H9 (cell line): ENCODE results near the gene MRFAP1. TPM values are rescaled to one million over a fixed set of nuclear protein-coding genes. Genes with fewer than 3 reads are reported as not detected.

ENCODE experiments used
- DNase-seq: peaks from one replicate; pipeline ENCODE4 v3.0.0-alpha.2; 2017
- H2AFZ ChIP-seq: one replicate; pipeline ENCODE4 v1.6.1; 2013; ENCODE audit warnings: mild to moderate bottlenecking, low read length, control low read depth, moderate library complexity
- H2AK5ac ChIP-seq: 2 replicates; pipeline ENCODE4 v1.6.1; 2013; ENCODE audit warnings: low read length, control low read depth, mixed read lengths; ENCODE audit not compliant: insufficient read length
- H2BK120ac ChIP-seq: one replicate; pipeline ENCODE4 v1.6.1; 2013; ENCODE audit warnings: low read depth, mild to moderate bottlenecking, low read length, control low read depth, inconsistent platforms; ENCODE audit not compliant: poor library complexity, severe bottlenecking
- H2BK12ac ChIP-seq: 2 replicates; pipeline ENCODE4 v1.6.1; 2013; ENCODE audit warnings: low read length, control low read depth, mixed read lengths, low read depth; ENCODE audit not compliant: insufficient read length
- H2BK15ac ChIP-seq: 2 replicates; pipeline ENCODE4 v1.6.1; 2013; ENCODE audit warnings: low read depth, low read length, control low read depth
- H2BK20ac ChIP-seq: one replicate; pipeline ENCODE4 v1.6.1; 2013; ENCODE audit warnings: low read depth, mild to moderate bottlenecking, low read length, control low read depth, inconsistent platforms; ENCODE audit not compliant: poor library complexity, severe bottlenecking
- H2BK5ac ChIP-seq: 2 replicates; pipeline ENCODE4 v1.6.1; 2013; ENCODE audit warnings: low read length, control low read depth, mixed read lengths; ENCODE audit not compliant: insufficient read length
- H3K14ac ChIP-seq: 2 replicates; pipeline ENCODE4 v1.6.1; 2013; ENCODE audit warnings: low read length, control low read depth; ENCODE audit not compliant: insufficient read depth
- H3K18ac ChIP-seq: 2 replicates; pipeline ENCODE4 v1.6.1; 2013; ENCODE audit warnings: low read depth, mild to moderate bottlenecking, mixed read lengths, low read length, control low read depth; ENCODE audit not compliant: insufficient read length
- H3K23ac ChIP-seq: 2 replicates; pipeline ENCODE4 v1.6.1; 2013; ENCODE audit warnings: low read length, control low read depth, mixed read lengths, low read depth; ENCODE audit not compliant: insufficient read length
- H3K23me2 ChIP-seq: 2 replicates; pipeline ENCODE4 v1.6.1; 2013; ENCODE audit warnings: low read depth, mild to moderate bottlenecking, mixed read lengths, low read length, control low read depth; ENCODE audit not compliant: insufficient read length, poor library complexity, severe bottlenecking
- H3K27ac ChIP-seq: 2 replicates; pipeline ENCODE4 v1.5.1; 2013; ENCODE audit warnings: low read length, control low read depth, mixed read lengths, low read depth; ENCODE audit not compliant: insufficient read length
- H3K27me3 ChIP-seq: 2 replicates; pipeline ENCODE4 v1.6.1; 2013; ENCODE audit warnings: low read length, control low read depth, inconsistent platforms; ENCODE audit not compliant: insufficient read depth
- H3K4ac ChIP-seq: 2 replicates; pipeline ENCODE4 v1.6.1; 2013; ENCODE audit warnings: low read depth, mild to moderate bottlenecking, control low read depth, inconsistent platforms, low read length, moderate library complexity
- H3K4me1 ChIP-seq: 2 replicates; pipeline ENCODE4 v1.6.1; 2013; ENCODE audit warnings: low read length, control low read depth, inconsistent platforms; ENCODE audit not compliant: insufficient read depth
- H3K4me2 ChIP-seq: 2 replicates; pipeline ENCODE4 v1.6.1; 2013; ENCODE audit warnings: low read length, control low read depth, mixed read lengths; ENCODE audit not compliant: insufficient read length, insufficient read depth
- H3K56ac ChIP-seq: 2 replicates; pipeline ENCODE4 v1.6.1; 2013; ENCODE audit warnings: low read depth, mild to moderate bottlenecking, mixed read lengths, low read length, control low read depth; ENCODE audit not compliant: insufficient read length
- H3K79me1 ChIP-seq: 2 replicates; pipeline ENCODE4 v1.6.1; 2013; ENCODE audit warnings: low read depth, mild to moderate bottlenecking, moderate library complexity, low read length, control low read depth, inconsistent platforms; ENCODE audit not compliant: insufficient read depth, poor library complexity, severe bottlenecking
- H3K79me2 ChIP-seq: 2 replicates; pipeline ENCODE4 v1.6.1; 2013; ENCODE audit warnings: low read length, control low read depth, inconsistent platforms; ENCODE audit not compliant: insufficient read depth
- H3K9ac ChIP-seq: 2 replicates; pipeline ENCODE4 v1.6.1; 2013; ENCODE audit warnings: low read length, control low read depth, mixed read lengths; ENCODE audit not compliant: insufficient read length; ENCODE audit errors: extremely low read depth
- H3K9me3 ChIP-seq: one replicate; pipeline ENCODE4 v1.6.1; 2013; ENCODE audit warnings: low read depth, low read length, inconsistent platforms; ENCODE audit not compliant: control insufficient read depth
- H3T11ph ChIP-seq: one replicate; pipeline ENCODE4 v1.6.1; 2013; ENCODE audit warnings: mild to moderate bottlenecking, low read length, control low read depth, inconsistent platforms
- H4K20me1 ChIP-seq: one replicate; pipeline ENCODE4 v1.6.1; 2013; ENCODE audit not compliant: control insufficient read depth, insufficient read length, insufficient read depth
- H4K5ac ChIP-seq: 2 replicates; pipeline ENCODE4 v1.6.1; 2013; ENCODE audit warnings: low read depth, mild to moderate bottlenecking, mixed read lengths, low read length, control low read depth; ENCODE audit not compliant: insufficient read length
- H4K8ac ChIP-seq: replicated peaks from 2 replicates; pipeline ENCODE4 v1.6.1; 2013; ENCODE audit warnings: low read length, control low read depth, mixed read lengths, low read depth; ENCODE audit not compliant: insufficient read length
- H4K91ac ChIP-seq: 2 replicates; pipeline ENCODE4 v1.6.1; 2013; ENCODE audit warnings: low read depth, mild to moderate bottlenecking, moderate library complexity, mixed read lengths, low read length, control low read depth; ENCODE audit not compliant: insufficient read length
- H3K27ac Mint-ChIP-seq, 3 experiments: 2 replicates in 2 of 3; 3 replicates in 1 of 3; pipeline ENCODE4 v1.8.0; 2020 to 2021; ENCODE audit warnings: mixed read lengths in 3 of 3, mild to moderate bottlenecking in 1 of 3, moderate library complexity in 1 of 3
- H3K27me3 Mint-ChIP-seq: 2 replicates; pipeline ENCODE4 v1.8.0; 2021; ENCODE audit warnings: low read depth, mild to moderate bottlenecking, moderate library complexity, mixed read lengths
- H3K36me3 Mint-ChIP-seq, 3 experiments: 2 replicates in 2 of 3; 3 replicates in 1 of 3; pipeline ENCODE4 v1.8.0; 2020 to 2021; ENCODE audit warnings: low read depth in 3 of 3, mixed read lengths in 3 of 3; ENCODE audit not compliant: insufficient read depth in 1 of 3
- H3K4me1 Mint-ChIP-seq, 2 experiments: 2 replicates each; pipeline ENCODE4 v1.8.0; 2020; ENCODE audit warnings: mixed read lengths in 2 of 2
- H3K4me3 Mint-ChIP-seq, 2 experiments: 2 replicates in 1 of 2; 3 replicates in 1 of 2; pipeline ENCODE4 v1.8.0; 2020 to 2021; ENCODE audit warnings: mild to moderate bottlenecking in 2 of 2, mixed read lengths in 2 of 2, moderate library complexity in 1 of 2
- H3K9me3 Mint-ChIP-seq, 2 experiments: 2 replicates in 1 of 2; 3 replicates in 1 of 2; pipeline ENCODE4 v1.8.0; 2020; ENCODE audit warnings: mild to moderate bottlenecking in 2 of 2, mixed read lengths in 2 of 2, moderate library complexity in 1 of 2
- WGBS: extraction: QIAGEN DNeasy Blood & Tissue Kit; methylation state at CpG from one replicate; pipeline ENCODE4 v1.1.7; 2013; ENCODE audit warnings: missing lambda C conversion rate, low lambda C conversion rate, mixed read lengths; ENCODE audit not compliant: insufficient read length; ENCODE audit errors: extremely low coverage; 5-methylcytosine and 5-hydroxymethylcytosine counted together
- total RNA-seq: library from RNA; stranded (reverse); gene quantifications from 2 replicates; pipeline ENCODE4 v1.2.1, GENCODE V29; 2021
- TF ChIP-seq, protein P1 (sequence below): fragments of 200-600 bp; sonication (generic); conservative IDR thresholded peaks from 3 replicates; pipeline ENCODE4 v1.8.0; 2021; ENCODE audit warnings: antibody characterized with exemption, mild to moderate bottlenecking

The MRFAP1 gene
- total RNA-seq, 1 experiment from 2014 or later: 328 TPM

GRCh38 chr4:6684656-6685055 is 44.2 kb downstream of the MRFAP1 start:
- no peaks in the 10 kb centered on the region for H3K79me2 ChIP-seq
- H3K9ac ChIP-seq: no peak overlapping the region
- no peak overlapping the region for H2AK5ac ChIP-seq
- no peaks in the 10 kb centered on the region; the same call in 1 of the 2 replicates for H3K4me1 ChIP-seq
- H3K36me3 Mint-ChIP-seq: peaks cover 2 to 15% (median 6%) of the 10 kb centered on the region in 3 experiments; a peak in 6 of 7 replicates
- H3K14ac ChIP-seq: no peak overlapping the region
- no CpG with 5 or more reads among the region's 11 CpGs for WGBS
- no peak overlapping the region for H3K27ac Mint-ChIP-seq
- no peak overlapping the region for H3K4ac ChIP-seq
- no peak overlapping the region for H4K91ac ChIP-seq
- no peak overlapping the region for H2BK5ac ChIP-seq
- H3K79me1 ChIP-seq: no peaks in the 10 kb centered on the region
- no peak overlapping the region for H4K5ac ChIP-seq
- H2BK20ac ChIP-seq: no peak overlapping the region
- no peak overlapping the region for H4K8ac ChIP-seq
- no peak overlapping the region for H2BK12ac ChIP-seq
- H3K4me3 Mint-ChIP-seq: no peak overlapping the region
- no peak overlapping the region for H2BK120ac ChIP-seq
- H3K4me2 ChIP-seq: no peak overlapping the region
- no peak overlapping the region for H2AFZ ChIP-seq
- H3K27ac ChIP-seq: no peak overlapping the region
- no peaks in the 10 kb centered on the region for H3K27me3 ChIP-seq
- H3K9me3 Mint-ChIP-seq: peaks cover 14 to 15% of the 10 kb centered on the region in 2 experiments
- no peak overlapping the region for H3K23ac ChIP-seq
- no peak overlapping the region for H3K56ac ChIP-seq
- H3K23me2 ChIP-seq: no peaks in the 10 kb centered on the region
- H3K18ac ChIP-seq: no peak overlapping the region
- no peak overlapping the region for H3T11ph ChIP-seq
- H3K27me3 Mint-ChIP-seq: peaks cover 24% of the 10 kb centered on the region
- peaks cover 9 to 14% of the 10 kb centered on the region in 2 experiments for H3K4me1 Mint-ChIP-seq
- no peak for DNase-seq
- H3K9me3 ChIP-seq: no peaks in the 10 kb centered on the region
- no peaks in the 10 kb centered on the region for H4K20me1 ChIP-seq
- no peak overlapping the region for H2BK15ac ChIP-seq
- TF ChIP-seq, protein P1, sequence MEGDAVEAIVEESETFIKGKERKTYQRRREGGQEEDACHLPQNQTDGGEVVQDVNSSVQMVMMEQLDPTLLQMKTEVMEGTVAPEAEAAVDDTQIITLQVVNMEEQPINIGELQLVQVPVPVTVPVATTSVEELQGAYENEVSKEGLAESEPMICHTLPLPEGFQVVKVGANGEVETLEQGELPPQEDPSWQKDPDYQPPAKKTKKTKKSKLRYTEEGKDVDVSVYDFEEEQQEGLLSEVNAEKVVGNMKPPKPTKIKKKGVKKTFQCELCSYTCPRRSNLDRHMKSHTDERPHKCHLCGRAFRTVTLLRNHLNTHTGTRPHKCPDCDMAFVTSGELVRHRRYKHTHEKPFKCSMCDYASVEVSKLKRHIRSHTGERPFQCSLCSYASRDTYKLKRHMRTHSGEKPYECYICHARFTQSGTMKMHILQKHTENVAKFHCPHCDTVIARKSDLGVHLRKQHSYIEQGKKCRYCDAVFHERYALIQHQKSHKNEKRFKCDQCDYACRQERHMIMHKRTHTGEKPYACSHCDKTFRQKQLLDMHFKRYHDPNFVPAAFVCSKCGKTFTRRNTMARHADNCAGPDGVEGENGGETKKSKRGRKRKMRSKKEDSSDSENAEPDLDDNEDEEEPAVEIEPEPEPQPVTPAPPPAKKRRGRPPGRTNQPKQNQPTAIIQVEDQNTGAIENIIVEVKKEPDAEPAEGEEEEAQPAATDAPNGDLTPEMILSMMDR: no peak
